ENCODE results near the gene AKAP13.

AKAP13 gene, protein sequence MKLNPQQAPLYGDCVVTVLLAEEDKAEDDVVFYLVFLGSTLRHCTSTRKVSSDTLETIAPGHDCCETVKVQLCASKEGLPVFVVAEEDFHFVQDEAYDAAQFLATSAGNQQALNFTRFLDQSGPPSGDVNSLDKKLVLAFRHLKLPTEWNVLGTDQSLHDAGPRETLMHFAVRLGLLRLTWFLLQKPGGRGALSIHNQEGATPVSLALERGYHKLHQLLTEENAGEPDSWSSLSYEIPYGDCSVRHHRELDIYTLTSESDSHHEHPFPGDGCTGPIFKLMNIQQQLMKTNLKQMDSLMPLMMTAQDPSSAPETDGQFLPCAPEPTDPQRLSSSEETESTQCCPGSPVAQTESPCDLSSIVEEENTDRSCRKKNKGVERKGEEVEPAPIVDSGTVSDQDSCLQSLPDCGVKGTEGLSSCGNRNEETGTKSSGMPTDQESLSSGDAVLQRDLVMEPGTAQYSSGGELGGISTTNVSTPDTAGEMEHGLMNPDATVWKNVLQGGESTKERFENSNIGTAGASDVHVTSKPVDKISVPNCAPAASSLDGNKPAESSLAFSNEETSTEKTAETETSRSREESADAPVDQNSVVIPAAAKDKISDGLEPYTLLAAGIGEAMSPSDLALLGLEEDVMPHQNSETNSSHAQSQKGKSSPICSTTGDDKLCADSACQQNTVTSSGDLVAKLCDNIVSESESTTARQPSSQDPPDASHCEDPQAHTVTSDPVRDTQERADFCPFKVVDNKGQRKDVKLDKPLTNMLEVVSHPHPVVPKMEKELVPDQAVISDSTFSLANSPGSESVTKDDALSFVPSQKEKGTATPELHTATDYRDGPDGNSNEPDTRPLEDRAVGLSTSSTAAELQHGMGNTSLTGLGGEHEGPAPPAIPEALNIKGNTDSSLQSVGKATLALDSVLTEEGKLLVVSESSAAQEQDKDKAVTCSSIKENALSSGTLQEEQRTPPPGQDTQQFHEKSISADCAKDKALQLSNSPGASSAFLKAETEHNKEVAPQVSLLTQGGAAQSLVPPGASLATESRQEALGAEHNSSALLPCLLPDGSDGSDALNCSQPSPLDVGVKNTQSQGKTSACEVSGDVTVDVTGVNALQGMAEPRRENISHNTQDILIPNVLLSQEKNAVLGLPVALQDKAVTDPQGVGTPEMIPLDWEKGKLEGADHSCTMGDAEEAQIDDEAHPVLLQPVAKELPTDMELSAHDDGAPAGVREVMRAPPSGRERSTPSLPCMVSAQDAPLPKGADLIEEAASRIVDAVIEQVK (N-terminal part only)

DNA sequence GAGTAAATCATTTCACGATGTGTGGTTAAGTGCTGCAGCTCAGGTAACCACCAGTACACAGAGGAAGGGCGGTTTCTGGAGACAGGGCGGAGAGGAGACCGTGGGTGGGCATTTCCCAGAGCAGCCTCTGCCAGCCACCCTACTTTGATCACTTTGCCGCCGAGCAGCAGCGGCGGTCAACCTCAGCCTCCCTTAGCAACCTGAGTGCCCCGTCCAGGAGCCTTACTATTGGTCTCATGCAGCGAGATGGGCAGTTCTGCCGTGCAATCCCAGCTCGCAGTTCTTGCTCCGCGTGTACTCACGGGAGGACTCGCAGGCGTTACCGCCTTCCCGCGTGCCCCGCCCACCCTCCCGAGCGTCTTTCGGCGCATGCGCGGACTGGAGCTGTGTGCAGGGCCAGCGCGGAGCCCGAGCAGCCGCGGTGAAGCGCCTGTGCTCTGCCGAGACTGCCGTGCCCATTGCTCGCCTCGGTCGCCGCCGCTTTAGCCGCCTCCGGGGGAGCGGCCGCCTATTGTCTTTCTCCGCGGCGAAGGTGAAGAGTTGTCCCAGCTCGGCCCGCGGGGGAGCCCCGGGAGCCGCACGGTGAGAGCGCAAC, at the start of gene AKAP13:
TSS of gene AKAP13 (plus strand) at position 387 of the 595 bp plus-strand sequence. CDS start 105,118 bp downstream, outside the sequence.
- peak within 1 kb of the TSS; percentile 88 for H3K9ac ChIP-seq (ENCODE audit: low read length)
- peak within 1 kb of the TSS; percentile 96 for H3K4me3 ChIP-seq (ENCODE audit: low read length)
- H3K4me1 ChIP-seq (ENCODE audit: control insufficient read depth, insufficient read depth, low read length): peaks cover 24% of the 10 kb centered on the region
- H3K27me3 ChIP-seq (replicated peaks; ENCODE audit: control insufficient read depth, insufficient read depth, low read length): no peaks in the 10 kb centered on the region
- no peaks in the 10 kb centered on the region for H3K9me3 ChIP-seq (ENCODE audit: control insufficient read depth, low read length)
- DNase-seq (ENCODE audit: low read depth): peak; percentile 99
- no peaks in the 10 kb centered on the region for H3K36me3 ChIP-seq (ENCODE audit: control insufficient read depth, insufficient read depth, low read length, severe bottlenecking)

DNA sequence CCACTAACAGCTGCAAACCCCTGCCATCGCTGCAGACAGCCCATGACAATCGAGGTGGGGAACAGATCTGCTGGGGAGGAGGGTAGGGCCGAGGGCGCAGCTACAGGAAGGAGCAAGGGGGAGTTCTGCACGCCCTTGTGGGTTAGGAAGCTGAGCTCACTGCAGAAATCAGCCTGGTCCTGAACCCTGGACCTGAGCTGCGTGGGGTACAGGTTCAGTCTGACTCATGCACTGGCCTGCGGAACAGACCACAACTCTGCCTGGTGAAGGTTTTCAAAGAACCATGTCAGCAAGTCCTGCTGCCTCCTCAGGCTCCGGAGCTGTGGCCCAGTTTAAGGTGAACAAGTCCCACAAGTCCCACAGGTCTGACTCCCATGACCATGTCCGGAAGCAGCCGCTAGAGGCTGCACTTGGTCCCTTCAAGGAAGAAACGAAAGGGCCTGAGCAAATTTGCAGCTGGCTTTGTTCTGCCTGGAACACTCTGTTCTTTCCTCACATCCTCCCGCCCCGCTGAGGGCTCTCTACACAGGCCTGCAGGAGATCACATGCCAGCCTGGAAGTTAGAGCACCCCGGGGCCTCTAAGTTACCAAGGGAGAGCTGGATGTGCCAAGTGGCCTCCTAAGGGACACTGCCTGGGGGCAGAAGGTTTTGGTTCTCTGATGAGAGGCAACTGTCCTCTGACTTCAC, 49.4 kb upstream of the AKAP13 start:
- Histone ChIP-seq H3K4me3 (ENCODE audit: low read length) (peak overlapping the region; percentile 17), H3K27me3 (replicated peaks; ENCODE audit: control insufficient read depth, insufficient read depth, low read length) (no peaks in the 10 kb centered on the region), H3K9ac (ENCODE audit: low read length) (peak overlapping the region; percentile 84), H3K4me1 (ENCODE audit: control insufficient read depth, insufficient read depth, low read length) (peaks cover 31% of the 10 kb centered on the region), H3K36me3 (ENCODE audit: control insufficient read depth, insufficient read depth, low read length, severe bottlenecking) (no peaks in the 10 kb centered on the region), H3K9me3 (ENCODE audit: control insufficient read depth, low read length) (no peaks in the 10 kb centered on the region)
- DNase-seq (ENCODE audit: low read depth): peak; percentile 98

DNA sequence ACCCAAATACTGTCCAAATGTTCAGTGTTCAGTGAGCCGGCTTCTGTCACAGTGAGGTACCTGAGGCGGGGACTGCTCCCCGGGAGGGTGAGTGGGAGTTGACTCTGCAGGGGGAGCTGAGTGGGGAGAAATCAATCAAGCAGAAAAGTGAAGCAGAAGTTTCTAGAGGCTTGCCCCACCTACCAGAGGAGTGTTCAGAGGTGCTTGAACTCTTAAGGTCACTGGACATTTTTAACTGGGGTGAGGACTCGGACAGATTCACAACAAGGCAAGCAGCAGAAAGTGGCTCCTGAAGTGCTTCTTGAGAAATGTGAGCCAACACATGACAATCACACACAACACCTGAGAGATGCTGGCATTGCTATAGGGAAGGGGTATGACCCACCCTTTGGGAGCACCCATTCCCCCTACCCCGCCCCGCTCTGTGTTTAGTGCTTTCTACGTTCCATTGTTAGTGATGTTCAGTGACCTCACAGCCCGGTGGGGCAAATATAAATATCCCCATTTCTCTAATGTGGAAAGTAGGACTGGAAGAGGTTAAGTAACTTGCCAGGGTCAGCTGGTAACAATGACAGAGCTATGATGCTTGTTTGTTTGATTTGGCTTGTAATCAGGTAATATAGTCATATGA, 48.6 kb upstream of the AKAP13 start:
- no peak for DNase-seq (ENCODE audit: low read depth)
- H3K27me3 ChIP-seq (replicated peaks; ENCODE audit: control insufficient read depth, insufficient read depth, low read length): no peaks in the 10 kb centered on the region

DNA sequence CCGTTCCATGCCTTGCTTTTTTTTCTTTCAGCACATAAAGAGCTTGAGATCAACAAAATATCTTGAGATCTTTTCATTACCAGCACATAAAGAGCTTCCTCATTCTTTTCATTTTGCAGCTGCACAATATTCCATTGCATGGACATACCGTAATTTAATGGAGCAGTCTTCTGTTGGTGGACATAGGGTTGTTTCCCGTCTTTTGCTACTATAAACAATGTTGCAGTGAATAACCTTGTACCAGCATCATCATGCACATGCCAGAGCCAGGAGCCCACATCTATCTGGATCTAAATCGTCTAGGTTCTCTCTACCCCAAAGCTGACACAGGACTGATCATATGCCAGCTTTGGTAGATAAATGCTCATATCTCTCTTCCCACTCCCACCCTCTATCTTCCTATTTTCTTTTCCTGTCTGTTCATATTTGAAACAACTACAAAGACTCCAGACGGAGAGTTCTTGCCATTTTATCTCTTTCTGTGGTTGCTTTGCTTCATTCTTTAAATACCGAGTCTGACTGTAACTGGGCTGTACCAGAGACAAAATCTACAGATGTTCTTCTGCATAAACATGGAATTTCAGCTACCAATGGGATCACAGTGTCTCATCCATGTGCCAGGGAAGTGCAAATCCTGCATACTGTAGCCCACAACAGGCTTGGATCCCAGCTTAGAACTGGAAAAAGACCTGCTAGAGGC, 47.1 kb upstream of the AKAP13 start:
- Histone ChIP-seq H3K27me3 (replicated peaks; ENCODE audit: control insufficient read depth, insufficient read depth, low read length) (no peaks in the 10 kb centered on the region), H3K4me1 (ENCODE audit: control insufficient read depth, insufficient read depth, low read length) (peaks cover 31% of the 10 kb centered on the region), H3K9ac (ENCODE audit: low read length) (no peak overlapping the region), H3K9me3 (ENCODE audit: control insufficient read depth, low read length) (no peaks in the 10 kb centered on the region), H3K4me3 (ENCODE audit: low read length) (no peak overlapping the region), H3K36me3 (ENCODE audit: control insufficient read depth, insufficient read depth, low read length, severe bottlenecking) (no peaks in the 10 kb centered on the region)
- DNase-seq (ENCODE audit: low read depth): peak; percentile 73

More for the DNA sequence above, 48.6 kb upstream of the AKAP13 start:
- H3K9me3 ChIP-seq (ENCODE audit: control insufficient read depth, low read length): no peaks in the 10 kb centered on the region
- peak overlapping the region; percentile 69 for H3K9ac ChIP-seq (ENCODE audit: low read length)
- H3K4me1 ChIP-seq (ENCODE audit: control insufficient read depth, insufficient read depth, low read length): peaks cover 31% of the 10 kb centered on the region
- H3K4me3 ChIP-seq (ENCODE audit: low read length): peak overlapping the region; percentile 17
- no peaks in the 10 kb centered on the region for H3K36me3 ChIP-seq (ENCODE audit: control insufficient read depth, insufficient read depth, low read length, severe bottlenecking)

DNA sequence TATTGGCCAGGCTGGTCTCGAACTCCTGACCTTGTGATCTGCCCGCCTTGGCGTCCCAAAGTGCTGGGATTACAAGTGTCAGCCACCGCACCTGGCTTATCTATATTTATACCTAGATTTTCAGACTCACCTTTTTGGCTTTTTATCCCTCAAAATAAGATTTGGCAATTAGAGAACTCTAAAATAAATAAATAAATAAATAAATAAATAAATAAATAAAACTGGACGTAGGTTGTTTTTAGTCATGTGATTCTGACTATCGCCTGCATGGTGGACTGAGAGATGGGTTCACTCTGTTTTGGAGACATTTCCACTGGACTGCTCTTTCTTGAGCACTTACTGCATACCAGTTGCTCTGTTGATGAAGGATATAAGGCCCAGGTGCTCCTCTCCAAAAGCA, 46.2 kb upstream of the AKAP13 start:
- no peaks in the 10 kb centered on the region for H3K27me3 ChIP-seq (replicated peaks; ENCODE audit: control insufficient read depth, insufficient read depth, low read length)
- peaks cover 30% of the 10 kb centered on the region for H3K4me1 ChIP-seq (ENCODE audit: control insufficient read depth, insufficient read depth, low read length)
- no peaks in the 10 kb centered on the region for H3K9me3 ChIP-seq (ENCODE audit: control insufficient read depth, low read length)
- H3K4me3 ChIP-seq (ENCODE audit: low read length): no peak overlapping the region
- no peaks in the 10 kb centered on the region for H3K36me3 ChIP-seq (ENCODE audit: control insufficient read depth, insufficient read depth, low read length, severe bottlenecking)
- no peak for DNase-seq (ENCODE audit: low read depth)
- no peak overlapping the region for H3K9ac ChIP-seq (ENCODE audit: low read length)

DNA sequence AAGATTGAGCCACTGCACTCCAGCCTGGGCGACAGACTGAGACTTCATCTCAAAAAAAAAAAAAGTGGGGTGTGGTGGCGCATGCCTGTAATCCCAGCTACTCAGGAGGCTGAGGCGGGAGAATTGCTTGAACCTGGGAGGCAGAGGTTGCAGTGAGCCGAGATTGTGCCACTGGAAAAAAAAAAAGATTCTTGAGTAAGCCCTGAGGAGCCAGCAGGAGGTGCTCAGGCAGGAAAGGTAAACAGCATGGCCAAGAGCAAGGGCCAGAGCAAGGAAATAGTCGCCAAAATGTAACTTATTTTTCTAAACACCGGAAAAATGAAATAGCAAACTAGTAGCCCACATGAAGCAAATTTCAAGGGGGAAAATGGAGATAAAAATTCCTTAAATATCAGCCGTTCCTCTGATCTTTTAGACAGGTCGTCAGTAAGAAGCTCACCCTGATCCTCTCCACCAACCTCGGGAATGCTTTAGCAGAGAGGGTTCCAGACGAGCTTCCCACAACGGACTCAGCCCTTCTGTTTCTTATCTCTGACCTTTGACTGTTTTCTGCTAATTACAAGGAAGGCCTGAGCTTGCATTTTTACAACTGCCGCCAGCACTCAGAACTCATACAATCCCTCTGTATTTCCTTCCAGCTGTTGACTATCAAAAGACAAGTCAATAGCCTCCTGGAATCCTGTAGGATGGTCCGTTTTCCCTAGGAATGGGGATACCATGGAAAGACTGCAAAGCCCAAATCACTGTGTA, 45.0 kb upstream of the AKAP13 start:
- no peak for DNase-seq (ENCODE audit: low read depth)
- no peaks in the 10 kb centered on the region for H3K9me3 ChIP-seq (ENCODE audit: control insufficient read depth, low read length)

DNA sequence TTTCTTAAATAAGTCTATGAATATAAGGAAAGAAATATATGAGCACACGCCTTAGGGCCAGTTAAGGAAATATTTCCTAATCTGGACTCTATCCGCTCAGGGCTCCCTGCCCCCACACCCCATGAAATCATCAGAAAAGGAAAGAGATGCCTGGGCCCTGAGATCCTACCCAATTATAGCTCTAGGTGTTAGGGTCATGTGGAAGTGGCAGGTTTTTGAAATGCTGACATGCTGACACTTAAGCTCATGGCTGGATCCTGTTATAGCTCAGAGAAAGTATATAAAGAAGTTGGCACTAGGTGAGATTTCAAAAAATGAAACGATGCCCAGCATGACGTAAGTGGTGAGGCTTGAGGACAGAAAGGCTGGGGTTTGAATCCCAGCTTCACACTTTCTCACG, 43.5 kb upstream of the AKAP13 start:
- no peaks in the 10 kb centered on the region for H3K27me3 ChIP-seq (replicated peaks; ENCODE audit: control insufficient read depth, insufficient read depth, low read length)
- H3K9ac ChIP-seq (ENCODE audit: low read length): no peak overlapping the region
- H3K9me3 ChIP-seq (ENCODE audit: control insufficient read depth, low read length): no peaks in the 10 kb centered on the region
- H3K4me3 ChIP-seq (ENCODE audit: low read length): no peak overlapping the region
- DNase-seq (ENCODE audit: low read depth): no peak
- H3K4me1 ChIP-seq (ENCODE audit: control insufficient read depth, insufficient read depth, low read length): peaks cover 23% of the 10 kb centered on the region
- no peaks in the 10 kb centered on the region for H3K36me3 ChIP-seq (ENCODE audit: control insufficient read depth, insufficient read depth, low read length, severe bottlenecking)

More for the DNA sequence above, 45.0 kb upstream of the AKAP13 start:
- H3K9ac ChIP-seq (ENCODE audit: low read length): no peak overlapping the region
- H3K4me1 ChIP-seq (ENCODE audit: control insufficient read depth, insufficient read depth, low read length): peaks cover 29% of the 10 kb centered on the region
- H3K4me3 ChIP-seq (ENCODE audit: low read length): no peak overlapping the region
- no peaks in the 10 kb centered on the region for H3K27me3 ChIP-seq (replicated peaks; ENCODE audit: control insufficient read depth, insufficient read depth, low read length)
- H3K36me3 ChIP-seq (ENCODE audit: control insufficient read depth, insufficient read depth, low read length, severe bottlenecking): no peaks in the 10 kb centered on the region

DNA sequence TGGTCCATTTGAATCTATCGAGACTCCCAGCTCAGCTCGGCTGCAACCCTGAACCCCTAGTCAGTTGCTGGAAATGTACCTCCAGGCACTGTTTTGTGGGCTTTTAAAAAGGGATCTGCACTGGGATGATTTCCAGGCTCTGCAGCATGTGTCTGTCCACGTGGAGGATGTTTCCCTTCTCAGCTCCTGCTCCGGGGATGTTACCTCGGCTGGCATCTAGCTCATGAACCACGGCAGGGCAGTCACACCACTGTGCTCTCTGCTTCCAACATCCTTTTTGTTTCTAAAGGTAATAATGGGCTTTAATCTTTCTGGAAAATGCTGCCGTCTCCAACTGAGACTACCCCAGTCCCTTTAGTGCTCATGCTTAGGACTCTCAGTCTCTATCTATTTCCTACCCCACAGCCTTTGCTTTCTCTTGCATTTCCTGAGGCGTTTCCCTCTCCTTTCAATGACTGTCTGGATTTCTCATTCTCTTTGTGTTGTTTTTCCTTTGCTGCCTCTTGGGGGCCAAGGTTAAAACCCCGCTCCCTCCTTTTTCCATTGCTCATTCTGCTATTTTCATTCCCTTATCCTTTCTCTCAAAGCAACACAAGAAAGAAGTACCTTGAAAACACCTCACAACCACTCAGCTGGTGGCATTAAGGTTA, 42.9 kb upstream of the AKAP13 start:
- no peak for DNase-seq (ENCODE audit: low read depth)
- no peaks in the 10 kb centered on the region for H3K36me3 ChIP-seq (ENCODE audit: control insufficient read depth, insufficient read depth, low read length, severe bottlenecking)
- H3K4me3 ChIP-seq (ENCODE audit: low read length): no peak overlapping the region
- H3K9me3 ChIP-seq (ENCODE audit: control insufficient read depth, low read length): no peaks in the 10 kb centered on the region
- H3K9ac ChIP-seq (ENCODE audit: low read length): no peak overlapping the region
- peaks cover 22% of the 10 kb centered on the region for H3K4me1 ChIP-seq (ENCODE audit: control insufficient read depth, insufficient read depth, low read length)
- H3K27me3 ChIP-seq (replicated peaks; ENCODE audit: control insufficient read depth, insufficient read depth, low read length): no peaks in the 10 kb centered on the region

DNA sequence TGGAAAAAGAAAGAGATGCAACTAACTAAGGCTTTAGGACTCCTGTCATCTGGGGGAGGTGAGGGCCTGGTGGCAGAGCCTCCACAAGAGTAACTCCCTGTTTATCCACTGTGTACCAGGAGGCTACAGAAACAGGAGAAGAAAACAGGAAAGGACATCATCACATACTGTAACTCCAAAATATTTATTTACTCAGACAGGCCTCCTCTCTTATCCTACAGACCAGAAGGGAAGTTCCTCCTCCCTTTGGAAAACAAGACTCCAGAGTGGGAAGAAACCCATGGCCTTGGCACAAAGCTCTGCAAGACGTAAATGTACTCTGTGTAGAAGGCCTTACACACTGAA, 40.1 kb upstream of the AKAP13 start:
- no peaks in the 10 kb centered on the region for H3K36me3 ChIP-seq (ENCODE audit: control insufficient read depth, insufficient read depth, low read length, severe bottlenecking)

More for the DNA sequence above, 40.1 kb upstream of the AKAP13 start:
- no peaks in the 10 kb centered on the region for H3K9me3 ChIP-seq (ENCODE audit: control insufficient read depth, low read length)
- H3K27me3 ChIP-seq (replicated peaks; ENCODE audit: control insufficient read depth, insufficient read depth, low read length): no peaks in the 10 kb centered on the region
- H3K9ac ChIP-seq (ENCODE audit: low read length): peak overlapping the region; percentile 10
- no peak overlapping the region for H3K4me3 ChIP-seq (ENCODE audit: low read length)
- DNase-seq (ENCODE audit: low read depth): no peak
- peaks cover 19% of the 10 kb centered on the region for H3K4me1 ChIP-seq (ENCODE audit: control insufficient read depth, insufficient read depth, low read length)
